ENCODE data around the gene MAP3K2. TPM values are rescaled to one million over a fixed set of nuclear protein-coding genes. Genes with fewer than 3 reads are reported as not detected.

MAP3K2 gene
- total RNA-seq, 1 donor from 2014 or later, result 22.2 TPM

DNA sequence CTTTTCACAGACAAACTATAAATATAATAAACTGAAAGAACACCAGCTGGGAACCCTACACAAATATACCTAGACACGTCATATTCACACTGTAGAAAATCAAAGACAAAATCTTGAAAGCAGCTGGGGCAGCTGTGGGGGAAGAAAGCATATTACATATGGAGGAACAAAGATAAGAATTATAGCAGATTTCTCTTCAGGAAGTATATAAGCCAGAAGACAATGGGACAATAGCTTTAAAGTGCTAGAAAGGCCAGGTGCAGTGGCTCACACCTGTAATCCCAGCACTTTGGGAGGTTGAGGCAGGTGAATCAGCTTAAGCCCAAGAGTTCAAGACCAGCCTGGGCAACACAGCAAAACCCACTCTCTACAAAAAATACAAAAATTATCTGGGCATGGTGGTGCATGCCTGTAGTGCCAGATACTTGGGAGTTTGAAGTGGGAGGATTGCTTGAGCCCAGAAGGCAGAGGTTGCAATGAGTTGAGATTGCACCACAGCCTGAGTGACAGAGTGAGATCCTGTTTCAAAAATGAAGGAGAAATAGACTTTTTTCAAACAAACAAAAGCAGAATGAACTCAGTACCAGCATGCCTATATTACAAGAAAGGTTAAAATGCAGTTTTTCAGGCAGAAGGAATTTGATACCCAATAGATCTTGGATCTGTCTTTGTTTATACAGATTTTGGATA, 67.0 kb downstream of the MAP3K2 start:
- Histone ChIP-seq H3K4me1 (no peaks in the 10 kb centered on the region), H3K9me3 (replicated peaks) (peaks cover 13% of the 10 kb centered on the region), H3K27ac (replicated peaks) (no peak overlapping the region), H3K36me3 (peaks cover 95% of the 10 kb centered on the region), H3K27me3 (ENCODE audit: low read depth) (no peaks in the 10 kb centered on the region), H3K4me3 (no peak overlapping the region)
- intact Hi-C loops (cut with micrococcal nuclease), result no loop called here
- no peak for DNase-seq
- TF ChIP-seq, protein P1, sequence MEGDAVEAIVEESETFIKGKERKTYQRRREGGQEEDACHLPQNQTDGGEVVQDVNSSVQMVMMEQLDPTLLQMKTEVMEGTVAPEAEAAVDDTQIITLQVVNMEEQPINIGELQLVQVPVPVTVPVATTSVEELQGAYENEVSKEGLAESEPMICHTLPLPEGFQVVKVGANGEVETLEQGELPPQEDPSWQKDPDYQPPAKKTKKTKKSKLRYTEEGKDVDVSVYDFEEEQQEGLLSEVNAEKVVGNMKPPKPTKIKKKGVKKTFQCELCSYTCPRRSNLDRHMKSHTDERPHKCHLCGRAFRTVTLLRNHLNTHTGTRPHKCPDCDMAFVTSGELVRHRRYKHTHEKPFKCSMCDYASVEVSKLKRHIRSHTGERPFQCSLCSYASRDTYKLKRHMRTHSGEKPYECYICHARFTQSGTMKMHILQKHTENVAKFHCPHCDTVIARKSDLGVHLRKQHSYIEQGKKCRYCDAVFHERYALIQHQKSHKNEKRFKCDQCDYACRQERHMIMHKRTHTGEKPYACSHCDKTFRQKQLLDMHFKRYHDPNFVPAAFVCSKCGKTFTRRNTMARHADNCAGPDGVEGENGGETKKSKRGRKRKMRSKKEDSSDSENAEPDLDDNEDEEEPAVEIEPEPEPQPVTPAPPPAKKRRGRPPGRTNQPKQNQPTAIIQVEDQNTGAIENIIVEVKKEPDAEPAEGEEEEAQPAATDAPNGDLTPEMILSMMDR (IDR thresholded peaks at IDR 0.05; ENCODE audit: borderline replicate concordance), result no peak

DNA sequence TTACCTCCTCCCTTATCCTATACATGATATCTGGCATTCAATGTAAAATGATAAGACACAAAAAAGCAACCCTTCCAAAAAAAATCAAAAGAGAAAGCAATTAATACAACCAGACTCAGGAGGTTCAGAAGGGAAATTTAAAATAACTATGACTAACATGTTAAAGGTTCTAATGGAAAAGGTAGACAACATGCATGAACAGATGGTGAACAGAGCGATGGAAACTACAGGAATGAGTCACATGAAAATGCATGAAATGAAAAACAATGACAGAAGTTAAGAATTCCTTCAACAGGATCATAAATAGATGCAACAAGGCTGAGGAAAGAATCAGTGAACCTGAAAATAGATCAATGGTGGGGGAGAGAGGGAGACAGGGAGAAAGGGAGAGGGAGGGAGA, 67.7 kb downstream of the MAP3K2 start:
- no peak for DNase-seq
- H3K9me3 ChIP-seq (replicated peaks), result peaks cover 13% of the 10 kb centered on the region
- TF ChIP-seq, protein P1 (IDR thresholded peaks at IDR 0.05; ENCODE audit: borderline replicate concordance), result no peak
- no peak overlapping the region for H3K4me3 ChIP-seq
- H3K27ac ChIP-seq (replicated peaks), result no peak overlapping the region
- intact Hi-C loops (cut with micrococcal nuclease), result no loop called here
- no peaks in the 10 kb centered on the region for H3K27me3 ChIP-seq (ENCODE audit: low read depth)
- H3K4me1 ChIP-seq, result no peaks in the 10 kb centered on the region
- peaks cover 95% of the 10 kb centered on the region for H3K36me3 ChIP-seq

DNA sequence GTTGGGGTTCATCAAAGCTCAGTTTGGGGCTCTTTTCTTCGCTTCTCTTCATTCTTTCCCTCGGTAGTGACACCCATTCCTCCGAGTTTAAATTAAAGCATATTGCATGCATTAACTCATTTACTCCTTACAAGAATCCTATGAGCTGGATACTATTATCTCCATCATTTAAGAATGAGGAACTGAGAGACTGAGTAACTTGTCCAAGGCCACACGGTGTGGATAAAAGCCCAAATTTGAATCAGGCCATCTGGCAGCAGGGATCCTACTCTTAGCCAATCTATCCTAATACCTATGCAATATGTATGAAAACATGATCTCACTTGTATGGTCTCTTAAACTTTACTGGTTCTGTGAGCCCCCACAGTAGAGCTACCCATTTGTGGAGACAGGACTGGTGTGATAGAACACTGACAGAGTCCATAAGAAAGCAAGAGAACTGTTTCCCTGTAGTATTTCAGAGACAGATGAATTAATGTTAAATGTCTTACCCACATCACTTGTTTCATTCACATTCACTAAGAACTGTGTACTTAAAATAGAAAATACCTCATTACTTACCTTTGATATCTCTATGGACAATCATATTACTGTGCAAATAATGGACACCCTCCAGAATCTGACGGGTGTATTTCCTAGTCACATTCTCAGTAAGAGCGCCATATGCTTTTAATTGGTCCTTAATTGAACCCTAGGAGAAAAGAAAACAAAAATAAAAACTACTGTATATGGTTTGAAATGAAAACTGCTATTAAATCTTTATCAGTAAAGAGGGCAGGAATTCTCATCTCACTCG, 73.4 kb downstream of the MAP3K2 start:
- Histone ChIP-seq H3K27ac (replicated peaks) (no peak overlapping the region), H3K4me1 (no peaks in the 10 kb centered on the region), H3K36me3 (peaks cover 98% of the 10 kb centered on the region), H3K4me3 (no peak overlapping the region), H3K27me3 (ENCODE audit: low read depth) (no peaks in the 10 kb centered on the region), H3K9me3 (replicated peaks) (no peaks in the 10 kb centered on the region)
- intact Hi-C loops (cut with micrococcal nuclease), result no loop called here
- no peak for DNase-seq
- TF ChIP-seq, protein P1 (IDR thresholded peaks at IDR 0.05; ENCODE audit: borderline replicate concordance), result no peak

DNA sequence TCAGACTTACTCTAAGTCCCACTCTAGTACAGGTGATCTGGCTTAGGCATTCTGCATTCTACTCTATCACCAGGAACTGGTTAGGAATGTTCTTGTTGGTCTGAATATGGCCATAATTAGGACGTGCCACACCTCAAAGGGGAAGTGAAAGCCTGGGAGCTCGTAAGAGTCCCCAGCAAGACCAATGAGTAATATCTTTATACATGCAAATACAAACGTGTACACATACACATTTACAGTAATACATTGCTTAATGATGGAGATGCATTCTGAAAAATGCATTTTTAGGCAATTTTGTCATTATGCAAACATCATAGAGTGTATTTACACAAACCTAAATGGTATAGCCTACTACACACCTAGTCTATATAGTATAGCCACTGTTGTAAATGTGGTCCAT, 74.4 kb downstream of the MAP3K2 start:
- Histone ChIP-seq H3K36me3 (peaks cover 97% of the 10 kb centered on the region), H3K9me3 (replicated peaks) (no peaks in the 10 kb centered on the region), H3K4me3 (no peak overlapping the region), H3K27ac (replicated peaks) (no peak overlapping the region), H3K4me1 (no peaks in the 10 kb centered on the region), H3K27me3 (ENCODE audit: low read depth) (no peaks in the 10 kb centered on the region)
- TF ChIP-seq, protein P1 (IDR thresholded peaks at IDR 0.05; ENCODE audit: borderline replicate concordance), result no peak
- DNase-seq, result no peak
- intact Hi-C loops (cut with micrococcal nuclease), result no loop called here

DNA sequence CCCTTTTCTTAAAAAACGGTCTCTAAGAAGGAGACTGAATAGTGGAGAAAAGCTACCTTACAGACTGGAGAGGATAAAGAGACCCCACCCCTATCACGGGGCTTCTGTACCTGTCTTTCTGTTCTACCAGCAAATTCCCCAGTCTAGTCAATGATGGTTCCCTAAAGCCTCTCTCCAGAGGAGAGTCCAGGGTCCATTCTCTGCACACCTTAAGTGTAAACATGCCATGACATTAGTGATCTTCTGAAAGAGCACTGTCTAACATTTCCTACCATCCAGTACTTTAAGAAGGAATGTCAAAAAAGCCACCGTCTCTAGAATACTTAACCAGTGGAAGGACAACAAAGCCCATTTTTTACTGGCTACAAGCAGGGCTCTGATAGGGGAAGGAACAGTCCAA, 76.8 kb downstream of the MAP3K2 start:
- no peak for DNase-seq
- peaks cover 97% of the 10 kb centered on the region for H3K36me3 ChIP-seq
- H3K27ac ChIP-seq (replicated peaks), result no peak overlapping the region
- no peak overlapping the region for H3K4me3 ChIP-seq
- TF ChIP-seq, protein P1 (IDR thresholded peaks at IDR 0.05; ENCODE audit: borderline replicate concordance), result no peak
- H3K4me1 ChIP-seq, result no peaks in the 10 kb centered on the region
- intact Hi-C loops (cut with micrococcal nuclease), result no loop called here
- no peaks in the 10 kb centered on the region for H3K9me3 ChIP-seq (replicated peaks)
- H3K27me3 ChIP-seq (ENCODE audit: low read depth), result no peaks in the 10 kb centered on the region
